Uterus (tissue), 2 donors: ENCODE measurements around the gene ITGAL.

Source experiments
- CTCF ChIP-seq, 4 experiments: fragments of 200-600 bp in 2 of 4; fragments of 450-650 bp in 2 of 4; sonication (generic) in 2 of 4; IDR thresholded peaks; one replicate each; pipeline ENCODE4 v1.5.1; 2016 to 2019; ENCODE audit warnings: antibody characterized with exemption in 4 of 4, mild to moderate bottlenecking in 2 of 4, moderate library complexity in 1 of 4
- POLR2A ChIP-seq, 2 donors: fragments of 450-650 bp; IDR thresholded peaks; one replicate each; pipeline ENCODE4 v1.6.1; 2016; ENCODE audit warnings: antibody characterized with exemption in 2 of 2, mild to moderate bottlenecking in 1 of 2, moderate library complexity in 1 of 2

DNA sequence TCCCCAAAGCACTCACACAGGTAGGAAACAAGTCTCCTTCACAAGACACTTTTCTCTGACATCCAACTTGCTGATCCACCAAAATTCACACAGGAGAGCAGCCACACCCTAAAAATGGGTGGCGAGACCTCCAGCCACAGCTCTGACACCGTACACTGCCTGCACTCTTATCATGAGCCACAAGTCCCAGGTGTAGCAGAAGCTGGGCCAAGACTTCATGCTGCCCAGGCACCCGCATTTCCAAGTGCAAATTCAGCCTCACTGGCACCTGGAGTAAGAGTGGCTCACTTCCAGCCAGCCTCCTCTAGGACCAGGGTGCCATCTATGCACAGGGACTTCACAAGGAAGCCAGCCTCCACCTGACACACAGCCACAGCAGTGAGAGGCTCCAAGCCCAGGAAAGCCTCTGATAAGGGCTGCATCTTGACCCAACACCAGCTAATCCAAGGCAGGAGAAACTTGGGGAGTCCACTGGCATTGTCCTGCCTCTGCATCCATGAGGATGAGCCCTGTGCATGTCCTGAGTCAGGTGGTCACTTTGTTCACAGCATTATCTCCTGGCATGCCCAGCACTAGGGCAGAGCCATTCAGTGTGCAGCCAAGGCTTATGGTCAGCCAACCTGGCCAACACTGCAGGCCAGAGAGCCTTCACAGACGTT is 56.4 kb downstream of the ITGAL start:
- TF ChIP-seq CTCF (IDR thresholded peaks at IDR 0.05) (no peak), POLR2A (IDR thresholded peaks at IDR 0.05) (no peak)
